ENCODE data around the gene MUC6.

MUC6 gene

GRCh38 chr11:1072116-1072820 lies 35.8 kb upstream of the MUC6 start:
- no peak for DNase-seq (ENCODE audit: low read depth in 2 of 2)

GRCh38 chr11:1071571-1072115 lies 35.1 kb upstream of the MUC6 start:
- DNase-seq (ENCODE audit: low read depth in 2 of 2) = no peak

- DNase-seq (ENCODE audit: low read depth in 2 of 2) = no peak
Observed at GRCh38 chr11:1070594-1071462, 34.3 kb upstream of the MUC6 start.

- no peak for DNase-seq (ENCODE audit: low read depth in 2 of 2)
Observed at GRCh38 chr11:1069740-1070139, 33.2 kb upstream of the MUC6 start.

- no peak for DNase-seq (ENCODE audit: low read depth in 2 of 2)
Observed at GRCh38 chr11:1067812-1068496, 31.4 kb upstream of the MUC6 start.

GRCh38 chr11:1064167-1064566 lies 27.6 kb upstream of the MUC6 start:
- no peak for DNase-seq (ENCODE audit: low read depth in 2 of 2)

GRCh38 chr11:1062075-1062820 lies 25.7 kb upstream of the MUC6 start:
- no peak for DNase-seq (ENCODE audit: low read depth in 2 of 2)

- DNase-seq (ENCODE audit: low read depth in 2 of 2) = no peak
Observed at GRCh38 chr11:1060852-1061616, 24.5 kb upstream of the MUC6 start.

- no peak for DNase-seq (ENCODE audit: low read depth in 2 of 2)
Observed at GRCh38 chr11:1060410-1060809, 23.9 kb upstream of the MUC6 start.

GRCh38 chr11:1059759-1060158 lies 23.2 kb upstream of the MUC6 start:
- no peak for DNase-seq (ENCODE audit: low read depth in 2 of 2)

GRCh38 chr11:1057806-1058205 lies 21.3 kb upstream of the MUC6 start:
- DNase-seq (ENCODE audit: low read depth in 2 of 2) = no peak

- DNase-seq (ENCODE audit: low read depth in 2 of 2) = no peak
Observed at GRCh38 chr11:1055990-1056771, 19.7 kb upstream of the MUC6 start.

GRCh38 chr11:1055109-1055703 lies 18.7 kb upstream of the MUC6 start:
- DNase-seq (ENCODE audit: low read depth in 2 of 2) = no peak

GRCh38 chr11:1054143-1055108 lies 17.9 kb upstream of the MUC6 start:
- no peak for DNase-seq (ENCODE audit: low read depth in 2 of 2)

- DNase-seq (ENCODE audit: low read depth in 2 of 2) = no peak
Observed at GRCh38 chr11:1053121-1053901, 16.8 kb upstream of the MUC6 start.

- DNase-seq (ENCODE audit: low read depth in 2 of 2) = no peak
Observed at GRCh38 chr11:1052133-1053011, 15.9 kb upstream of the MUC6 start.
